SK-N-SH treated with all-trans-retinoic acid at 6 μM for 48 hours (cell line): ENCODE measurements around the gene ARHGEF3.

ENCODE experiments used
- ATAC-seq: fragments of 200-7000 bp; cut with Tn5 transposase; 3 replicates; pipeline ENCODE4 v1.9.1; 2020; ENCODE audit warnings: mild to moderate bottlenecking, moderate library complexity
- BACH2 ChIP-seq: fragments of 250-450 bp; sonication (Bioruptor Pico); IDR thresholded peaks from 2 replicates; pipeline ENCODE4 v1.9.0; 2021; ENCODE audit warnings: mild to moderate bottlenecking, borderline replicate concordance
- CSDC2 ChIP-seq: fragments of 250-450 bp; sonication (Bioruptor Pico); IDR thresholded peaks from 2 replicates; pipeline ENCODE4 v1.5.0; 2020; ENCODE audit warnings: mild to moderate bottlenecking, moderate library complexity
- GLIS3 ChIP-seq: fragments of 250-450 bp; sonication (Bioruptor Pico); IDR thresholded peaks from 2 replicates; pipeline ENCODE4 v1.5.0; 2020; ENCODE audit warnings: mild to moderate bottlenecking, moderate library complexity
- ISL1 ChIP-seq: fragments of 250-450 bp; sonication (Bioruptor Pico); IDR thresholded peaks from 2 replicates; pipeline ENCODE4 v2.1.2; 2022; ENCODE audit warnings: mild to moderate bottlenecking, moderate library complexity
- OSR1 ChIP-seq: fragments of 250-450 bp; sonication (Bioruptor Pico); IDR thresholded peaks from 2 replicates; pipeline ENCODE4 v1.8.0; 2022; ENCODE audit warnings: moderate library complexity, mild to moderate bottlenecking, inconsistent platforms
- PPARA ChIP-seq: fragments of 250-450 bp; sonication (Bioruptor Pico); IDR thresholded peaks from 2 replicates; pipeline ENCODE4 v1.5.0; 2020; ENCODE audit warnings: mild to moderate bottlenecking, borderline replicate concordance
- RARB ChIP-seq: fragments of 250-450 bp; sonication (Bioruptor Pico); IDR thresholded peaks from 2 replicates; pipeline ENCODE4 v1.8.0; 2021; ENCODE audit warnings: mild to moderate bottlenecking, moderate library complexity
- SNAI2 ChIP-seq: fragments of 250-450 bp; sonication (Bioruptor Pico); IDR thresholded peaks from 2 replicates; pipeline ENCODE4 v1.5.0; 2020; ENCODE audit warnings: mild to moderate bottlenecking, moderate library complexity
- TCF4 ChIP-seq: fragments of 250-450 bp; sonication (Bioruptor Pico); IDR thresholded peaks from 2 replicates; pipeline ENCODE4 v1.8.0; 2021; ENCODE audit warnings: mild to moderate bottlenecking, moderate library complexity, borderline replicate concordance
- TOX ChIP-seq: fragments of 250-450 bp; sonication (Bioruptor Pico); IDR thresholded peaks from 2 replicates; pipeline ENCODE4 v1.8.0; 2021; ENCODE audit warnings: mild to moderate bottlenecking, moderate library complexity, borderline replicate concordance
- ZC3H10 ChIP-seq: fragments of 250-450 bp; sonication (Bioruptor Pico); IDR thresholded peaks from 2 replicates; pipeline ENCODE4 v1.5.1; 2021; ENCODE audit warnings: mild to moderate bottlenecking, moderate library complexity
- ZFP3 ChIP-seq: fragments of 250-450 bp; sonication (Bioruptor Pico); IDR thresholded peaks from 2 replicates; pipeline ENCODE4 v1.5.0; 2020; ENCODE audit warnings: mild to moderate bottlenecking, moderate library complexity
- ZFP30 ChIP-seq: fragments of 450-650 bp; formaldehyde crosslinking; IDR thresholded peaks from 2 replicates; pipeline ENCODE4 v1.5.0; 2022; ENCODE audit warnings: mild to moderate bottlenecking, moderate library complexity
- ZNF565 ChIP-seq: fragments of 450-650 bp; formaldehyde crosslinking; conservative IDR thresholded peaks from 2 replicates; pipeline ENCODE4 v1.5.0; 2020; ENCODE audit warnings: low read depth, mild to moderate bottlenecking, moderate library complexity
- ZNF70 ChIP-seq: fragments of 450-650 bp; formaldehyde crosslinking; IDR thresholded peaks from 2 replicates; pipeline ENCODE4 v1.5.0; 2020; ENCODE audit warnings: mild to moderate bottlenecking, moderate library complexity
- ZNF8 ChIP-seq: fragments of 450-650 bp; formaldehyde crosslinking; IDR thresholded peaks from 2 replicates; pipeline ENCODE4 v1.5.0; 2020; ENCODE audit warnings: mild to moderate bottlenecking, moderate library complexity
- TF ChIP-seq, protein P1 (sequence below): fragments of 250-450 bp; sonication (Bioruptor Pico); IDR thresholded peaks from 2 replicates; pipeline ENCODE4 v1.8.0; 2021; ENCODE audit warnings: low read depth, mild to moderate bottlenecking, moderate library complexity, borderline replicate concordance
- TF ChIP-seq, protein P2 (sequence below): fragments of 250-450 bp; sonication (Bioruptor Pico); IDR thresholded peaks from 2 replicates; pipeline ENCODE4 v1.5.0; 2020; ENCODE audit warnings: mild to moderate bottlenecking, moderate library complexity
- TF ChIP-seq, protein P3 (sequence below): fragments of 250-450 bp; sonication (Bioruptor Pico); IDR thresholded peaks from 2 replicates; pipeline ENCODE4 v1.5.1; 2021; ENCODE audit warnings: mild to moderate bottlenecking, moderate library complexity
- TF ChIP-seq, protein P4 (sequence below): fragments of 250-450 bp; sonication (Bioruptor Pico); IDR thresholded peaks from 2 replicates; pipeline ENCODE4 v1.8.0; 2020; ENCODE audit warnings: mild to moderate bottlenecking, moderate library complexity, borderline replicate concordance
- TF ChIP-seq, protein P5 (sequence below): fragments of 250-450 bp; sonication (Bioruptor Pico); IDR thresholded peaks from 2 replicates; pipeline ENCODE4 v1.5.1; 2020; ENCODE audit warnings: low read depth, mild to moderate bottlenecking, moderate library complexity

Gene ARHGEF3

DNA sequence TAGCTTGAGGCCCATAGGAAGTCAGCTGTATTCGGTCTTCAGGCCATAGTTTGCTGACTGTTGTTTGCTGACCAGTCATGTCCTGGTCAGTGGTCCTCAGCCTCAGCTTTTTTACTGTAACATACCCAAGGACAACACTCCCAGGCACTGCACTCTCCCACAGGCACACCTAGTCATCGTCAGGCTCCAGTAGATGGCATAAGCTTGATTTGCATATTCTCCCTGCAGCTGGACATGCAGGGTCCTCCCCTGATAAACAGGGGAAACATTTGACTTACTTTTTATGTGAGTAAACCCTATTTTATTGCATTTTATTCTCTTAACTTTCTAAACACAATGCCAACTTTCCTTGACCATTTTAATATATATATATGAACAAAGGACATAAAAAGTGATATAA is 22.9 kb downstream of the ARHGEF3 start:
- ATAC-seq, result no peak
- TF ChIP-seq BACH2 (no peak), PPARA (CRISPR knock-in tag) (no peak), OSR1 (CRISPR knock-in tag) (no peak), ZNF70 (no peak), ZNF8 (no peak), SNAI2 (CRISPR knock-in tag) (no peak), GLIS3 (CRISPR knock-in tag) (no peak)
- TF ChIP-seq, protein P1, sequence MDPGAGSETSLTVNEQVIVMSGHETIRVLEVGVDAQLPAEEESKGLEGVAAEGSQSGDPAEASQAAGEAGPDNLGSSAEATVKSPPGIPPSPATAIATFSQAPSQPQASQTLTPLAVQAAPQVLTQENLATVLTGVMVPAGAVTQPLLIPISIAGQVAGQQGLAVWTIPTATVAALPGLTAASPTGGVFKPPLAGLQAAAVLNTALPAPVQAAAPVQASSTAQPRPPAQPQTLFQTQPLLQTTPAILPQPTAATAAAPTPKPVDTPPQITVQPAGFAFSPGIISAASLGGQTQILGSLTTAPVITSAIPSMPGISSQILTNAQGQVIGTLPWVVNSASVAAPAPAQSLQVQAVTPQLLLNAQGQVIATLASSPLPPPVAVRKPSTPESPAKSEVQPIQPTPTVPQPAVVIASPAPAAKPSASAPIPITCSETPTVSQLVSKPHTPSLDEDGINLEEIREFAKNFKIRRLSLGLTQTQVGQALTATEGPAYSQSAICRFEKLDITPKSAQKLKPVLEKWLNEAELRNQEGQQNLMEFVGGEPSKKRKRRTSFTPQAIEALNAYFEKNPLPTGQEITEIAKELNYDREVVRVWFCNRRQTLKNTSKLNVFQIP (CRISPR knock-in tag), result no peak
- TF ChIP-seq, protein P2, sequence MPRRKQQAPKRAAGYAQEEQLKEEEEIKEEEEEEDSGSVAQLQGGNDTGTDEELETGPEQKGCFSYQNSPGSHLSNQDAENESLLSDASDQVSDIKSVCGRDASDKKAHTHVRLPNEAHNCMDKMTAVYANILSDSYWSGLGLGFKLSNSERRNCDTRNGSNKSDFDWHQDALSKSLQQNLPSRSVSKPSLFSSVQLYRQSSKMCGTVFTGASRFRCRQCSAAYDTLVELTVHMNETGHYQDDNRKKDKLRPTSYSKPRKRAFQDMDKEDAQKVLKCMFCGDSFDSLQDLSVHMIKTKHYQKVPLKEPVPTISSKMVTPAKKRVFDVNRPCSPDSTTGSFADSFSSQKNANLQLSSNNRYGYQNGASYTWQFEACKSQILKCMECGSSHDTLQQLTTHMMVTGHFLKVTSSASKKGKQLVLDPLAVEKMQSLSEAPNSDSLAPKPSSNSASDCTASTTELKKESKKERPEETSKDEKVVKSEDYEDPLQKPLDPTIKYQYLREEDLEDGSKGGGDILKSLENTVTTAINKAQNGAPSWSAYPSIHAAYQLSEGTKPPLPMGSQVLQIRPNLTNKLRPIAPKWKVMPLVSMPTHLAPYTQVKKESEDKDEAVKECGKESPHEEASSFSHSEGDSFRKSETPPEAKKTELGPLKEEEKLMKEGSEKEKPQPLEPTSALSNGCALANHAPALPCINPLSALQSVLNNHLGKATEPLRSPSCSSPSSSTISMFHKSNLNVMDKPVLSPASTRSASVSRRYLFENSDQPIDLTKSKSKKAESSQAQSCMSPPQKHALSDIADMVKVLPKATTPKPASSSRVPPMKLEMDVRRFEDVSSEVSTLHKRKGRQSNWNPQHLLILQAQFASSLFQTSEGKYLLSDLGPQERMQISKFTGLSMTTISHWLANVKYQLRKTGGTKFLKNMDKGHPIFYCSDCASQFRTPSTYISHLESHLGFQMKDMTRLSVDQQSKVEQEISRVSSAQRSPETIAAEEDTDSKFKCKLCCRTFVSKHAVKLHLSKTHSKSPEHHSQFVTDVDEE (CRISPR knock-in tag), result no peak
- TF ChIP-seq, protein P3, sequence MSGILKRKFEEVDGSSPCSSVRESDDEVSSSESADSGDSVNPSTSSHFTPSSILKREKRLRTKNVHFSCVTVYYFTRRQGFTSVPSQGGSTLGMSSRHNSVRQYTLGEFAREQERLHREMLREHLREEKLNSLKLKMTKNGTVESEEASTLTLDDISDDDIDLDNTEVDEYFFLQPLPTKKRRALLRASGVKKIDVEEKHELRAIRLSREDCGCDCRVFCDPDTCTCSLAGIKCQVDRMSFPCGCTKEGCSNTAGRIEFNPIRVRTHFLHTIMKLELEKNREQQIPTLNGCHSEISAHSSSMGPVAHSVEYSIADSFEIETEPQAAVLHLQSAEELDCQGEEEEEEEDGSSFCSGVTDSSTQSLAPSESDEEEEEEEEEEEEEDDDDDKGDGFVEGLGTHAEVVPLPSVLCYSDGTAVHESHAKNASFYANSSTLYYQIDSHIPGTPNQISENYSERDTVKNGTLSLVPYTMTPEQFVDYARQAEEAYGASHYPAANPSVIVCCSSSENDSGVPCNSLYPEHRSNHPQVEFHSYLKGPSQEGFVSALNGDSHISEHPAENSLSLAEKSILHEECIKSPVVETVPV (CRISPR knock-in tag), result no peak

DNA sequence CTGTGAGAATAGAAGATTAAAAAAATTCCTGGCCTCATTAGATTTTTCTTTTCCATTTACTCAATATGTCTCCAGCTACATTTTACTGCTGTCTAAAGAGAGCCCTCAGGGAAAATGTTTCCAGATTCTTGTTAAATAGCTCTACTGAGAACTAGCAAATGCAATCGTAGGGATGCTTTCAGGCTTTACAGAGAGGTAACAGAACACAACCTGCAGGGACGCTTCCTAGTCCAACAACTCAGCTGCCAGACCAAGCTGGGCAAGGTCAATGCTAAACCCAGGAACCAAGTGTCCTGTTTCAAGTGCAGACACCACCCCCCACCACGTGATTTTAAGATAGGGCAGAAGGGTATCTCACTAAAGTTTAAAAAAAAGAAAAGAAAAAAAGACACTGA is 25.2 kb downstream of the ARHGEF3 start:
- no peak for ATAC-seq

More for the DNA sequence above, 25.2 kb downstream of the ARHGEF3 start:
- TF ChIP-seq, protein P3 (CRISPR knock-in tag), result no peak
- TF ChIP-seq ZNF8 (no peak), ZNF70 (no peak), RARB (no peak), GLIS3 (CRISPR knock-in tag) (no peak), CSDC2 (CRISPR knock-in tag) (no peak), ZFP3 (CRISPR knock-in tag) (no peak), ISL1 (CRISPR knock-in tag) (no peak), PPARA (CRISPR knock-in tag) (no peak), OSR1 (CRISPR knock-in tag) (no peak), TCF4 (CRISPR knock-in tag) (no peak), ZNF565 (no peak), ZC3H10 (CRISPR knock-in tag) (no peak), ZFP30 (no peak), SNAI2 (CRISPR knock-in tag) (no peak), TOX (no peak)
- TF ChIP-seq, protein P4, sequence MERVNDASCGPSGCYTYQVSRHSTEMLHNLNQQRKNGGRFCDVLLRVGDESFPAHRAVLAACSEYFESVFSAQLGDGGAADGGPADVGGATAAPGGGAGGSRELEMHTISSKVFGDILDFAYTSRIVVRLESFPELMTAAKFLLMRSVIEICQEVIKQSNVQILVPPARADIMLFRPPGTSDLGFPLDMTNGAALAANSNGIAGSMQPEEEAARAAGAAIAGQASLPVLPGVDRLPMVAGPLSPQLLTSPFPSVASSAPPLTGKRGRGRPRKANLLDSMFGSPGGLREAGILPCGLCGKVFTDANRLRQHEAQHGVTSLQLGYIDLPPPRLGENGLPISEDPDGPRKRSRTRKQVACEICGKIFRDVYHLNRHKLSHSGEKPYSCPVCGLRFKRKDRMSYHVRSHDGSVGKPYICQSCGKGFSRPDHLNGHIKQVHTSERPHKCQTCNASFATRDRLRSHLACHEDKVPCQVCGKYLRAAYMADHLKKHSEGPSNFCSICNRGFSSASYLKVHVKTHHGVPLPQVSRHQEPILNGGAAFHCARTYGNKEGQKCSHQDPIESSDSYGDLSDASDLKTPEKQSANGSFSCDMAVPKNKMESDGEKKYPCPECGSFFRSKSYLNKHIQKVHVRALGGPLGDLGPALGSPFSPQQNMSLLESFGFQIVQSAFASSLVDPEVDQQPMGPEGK, result no peak
- TF ChIP-seq, protein P5, sequence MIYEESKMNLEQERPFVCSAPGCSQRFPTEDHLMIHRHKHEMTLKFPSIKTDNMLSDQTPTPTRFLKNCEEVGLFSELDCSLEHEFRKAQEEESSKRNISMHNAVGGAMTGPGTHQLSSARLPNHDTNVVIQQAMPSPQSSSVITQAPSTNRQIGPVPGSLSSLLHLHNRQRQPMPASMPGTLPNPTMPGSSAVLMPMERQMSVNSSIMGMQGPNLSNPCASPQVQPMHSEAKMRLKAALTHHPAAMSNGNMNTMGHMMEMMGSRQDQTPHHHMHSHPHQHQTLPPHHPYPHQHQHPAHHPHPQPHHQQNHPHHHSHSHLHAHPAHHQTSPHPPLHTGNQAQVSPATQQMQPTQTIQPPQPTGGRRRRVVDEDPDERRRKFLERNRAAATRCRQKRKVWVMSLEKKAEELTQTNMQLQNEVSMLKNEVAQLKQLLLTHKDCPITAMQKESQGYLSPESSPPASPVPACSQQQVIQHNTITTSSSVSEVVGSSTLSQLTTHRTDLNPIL (CRISPR knock-in tag), result no peak
